ENCODE results near the gene FLII.

The FLII gene

GRCh38 chr17:18280249-18280648, 21.7 kb upstream of the FLII start:
- Histone ChIP-seq H3K9ac (ENCODE audit: insufficient read length) (no peak overlapping the region), H3K4me3 (no peak overlapping the region), H3K27ac (no peak overlapping the region), H3K36me3 (ENCODE audit: insufficient read depth, low read length) (peaks cover 74% of the 10 kb centered on the region), H3K9me3 (ENCODE audit: low read depth, low read length) (no peaks in the 10 kb centered on the region)
- DNase-seq (ENCODE audit: low read depth, low spot score) = no peak
- TF ChIP-seq FOXP2 (optimal IDR thresholded peaks at IDR 0.05; ENCODE audit: control extremely low read depth, extremely low read length, insufficient read depth) = no peak
- TF ChIP-seq POLR2AphosphoS5 (IDR thresholded peaks at IDR 0.05; ENCODE audit: borderline replicate concordance, low read depth, low read length) = no peak
- TF ChIP-seq EZH2 (IDR thresholded peaks at IDR 0.05) = no peak

GRCh38 chr17:18278867-18279266, 20.3 kb upstream of the FLII start:
- Histone ChIP-seq H3K9me3 (ENCODE audit: low read depth, low read length) (no peaks in the 10 kb centered on the region), H3K4me3 (no peak overlapping the region), H3K36me3 (ENCODE audit: insufficient read depth, low read length) (peaks cover 72% of the 10 kb centered on the region), H3K27ac (no peak overlapping the region), H3K9ac (ENCODE audit: insufficient read length) (no peak overlapping the region)
- TF ChIP-seq POLR2AphosphoS5 (IDR thresholded peaks at IDR 0.05; ENCODE audit: borderline replicate concordance, low read depth, low read length) (no peak), EZH2 (IDR thresholded peaks at IDR 0.05) (no peak), FOXP2 (optimal IDR thresholded peaks at IDR 0.05; ENCODE audit: control extremely low read depth, extremely low read length, insufficient read depth) (no peak)
- no peak for DNase-seq (ENCODE audit: low read depth, low spot score)

- DNase-seq (ENCODE audit: low read depth, low spot score) = no peak
- no peak for TF ChIP-seq POLR2AphosphoS5 (IDR thresholded peaks at IDR 0.05; ENCODE audit: borderline replicate concordance, low read depth, low read length)
- TF ChIP-seq EZH2 (IDR thresholded peaks at IDR 0.05) = no peak
- TF ChIP-seq FOXP2 (optimal IDR thresholded peaks at IDR 0.05; ENCODE audit: control extremely low read depth, extremely low read length, insufficient read depth) = no peak
- Histone ChIP-seq H3K27ac (no peak overlapping the region), H3K9ac (ENCODE audit: insufficient read length) (no peak overlapping the region), H3K9me3 (ENCODE audit: low read depth, low read length) (no peaks in the 10 kb centered on the region), H3K4me3 (no peak overlapping the region), H3K36me3 (ENCODE audit: insufficient read depth, low read length) (peaks cover 61% of the 10 kb centered on the region)
Measured at GRCh38 chr17:18277076-18277475, 18.5 kb upstream of the FLII start.

- no peak for DNase-seq (ENCODE audit: low read depth, low spot score)
- Histone ChIP-seq H3K27ac (no peak overlapping the region), H3K9me3 (ENCODE audit: low read depth, low read length) (no peaks in the 10 kb centered on the region), H3K36me3 (ENCODE audit: insufficient read depth, low read length) (peaks cover 13% of the 10 kb centered on the region; the same call in 1 of the 2 replicates), H3K9ac (ENCODE audit: insufficient read length) (no peak overlapping the region), H3K4me3 (no peak overlapping the region)
- no peak for TF ChIP-seq EZH2 (IDR thresholded peaks at IDR 0.05)
- TF ChIP-seq POLR2AphosphoS5 (IDR thresholded peaks at IDR 0.05; ENCODE audit: borderline replicate concordance, low read depth, low read length) = no peak
- no peak for TF ChIP-seq FOXP2 (optimal IDR thresholded peaks at IDR 0.05; ENCODE audit: control extremely low read depth, extremely low read length, insufficient read depth)
Measured at GRCh38 chr17:18270046-18270931, 11.8 kb upstream of the FLII start.

GRCh38 chr17:18267927-18268711, 9.6 kb upstream of the FLII start:
- Histone ChIP-seq H3K4me3 (no peak overlapping the region), H3K9me3 (ENCODE audit: low read depth, low read length) (no peaks in the 10 kb centered on the region), H3K36me3 (ENCODE audit: insufficient read depth, low read length) (peaks cover 2% of the 10 kb centered on the region; the same call in 1 of the 2 replicates), H3K27ac (no peak overlapping the region), H3K9ac (ENCODE audit: insufficient read length) (peak overlapping the region; percentile 32)
- no peak for DNase-seq (ENCODE audit: low read depth, low spot score)
- TF ChIP-seq POLR2AphosphoS5 (IDR thresholded peaks at IDR 0.05; ENCODE audit: borderline replicate concordance, low read depth, low read length) (no peak), EZH2 (IDR thresholded peaks at IDR 0.05) (no peak), FOXP2 (optimal IDR thresholded peaks at IDR 0.05; ENCODE audit: control extremely low read depth, extremely low read length, insufficient read depth) (no peak)

DNA sequence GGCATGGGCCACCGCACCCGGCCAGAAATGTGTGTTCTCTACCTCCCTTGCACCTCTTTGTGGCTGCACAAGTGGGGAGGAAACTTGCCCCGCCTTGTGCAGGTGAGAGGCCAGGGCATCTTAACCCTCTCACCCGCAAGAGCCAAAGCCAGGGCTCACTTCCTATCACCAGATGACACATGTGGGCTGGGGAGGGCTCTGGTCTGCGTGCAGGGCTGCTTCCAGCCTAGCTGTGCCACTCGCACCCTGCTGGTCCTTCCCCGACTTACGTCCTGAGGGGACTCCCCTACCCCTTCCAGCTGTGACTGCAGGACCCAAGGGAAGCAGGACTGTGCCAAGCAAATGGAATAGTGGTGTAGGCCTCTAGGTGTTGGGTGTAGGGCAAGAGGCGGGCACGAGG, 8.8 kb upstream of the FLII start:
- no peak overlapping the region for H3K4me3 ChIP-seq

DNA sequence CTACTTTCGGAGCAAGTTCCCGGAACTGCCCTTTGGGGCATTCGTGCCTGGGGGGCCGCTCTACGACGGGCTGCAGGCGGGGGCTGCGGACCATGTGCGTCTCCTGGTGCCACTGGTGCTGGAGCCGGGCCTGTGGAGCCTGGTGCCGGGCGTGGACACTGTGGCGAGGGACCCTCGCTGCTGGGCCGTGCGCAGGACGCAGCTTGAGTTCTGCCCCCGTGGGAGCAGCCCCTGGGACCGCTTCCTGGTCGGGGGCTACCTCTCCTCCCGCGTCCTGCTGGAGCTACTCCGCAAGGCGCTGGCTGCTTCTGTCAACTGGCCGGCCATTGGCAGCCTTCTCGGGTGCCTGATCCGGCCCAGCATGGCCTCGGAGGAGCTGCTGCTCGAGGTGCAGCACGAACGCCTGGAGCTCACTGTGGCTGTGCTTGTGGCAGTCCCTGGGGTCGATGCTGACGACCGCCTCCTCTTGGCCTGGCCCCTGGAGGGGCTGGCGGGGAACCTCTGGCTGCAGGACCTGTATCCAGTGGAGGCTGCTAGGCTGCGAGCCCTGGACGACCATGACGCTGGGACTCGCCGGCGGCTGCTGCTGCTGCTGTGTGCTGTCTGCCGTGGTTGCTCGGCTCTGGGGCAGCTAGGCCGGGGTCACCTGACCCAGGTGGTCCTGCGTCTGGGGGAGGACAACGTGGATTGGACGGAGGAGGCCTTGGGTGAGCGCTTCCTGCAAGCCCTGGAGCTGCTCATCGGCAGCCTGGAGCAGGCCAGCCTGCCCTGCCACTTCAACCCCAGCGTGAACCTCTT, 5.5 kb upstream of the FLII start:
- DNase-seq (ENCODE audit: low read depth, low spot score) = no peak
- Histone ChIP-seq H3K4me3 (no peak overlapping the region), H3K9me3 (ENCODE audit: low read depth, low read length) (no peaks in the 10 kb centered on the region), H3K27ac (no peak overlapping the region), H3K9ac (ENCODE audit: insufficient read length) (no peak overlapping the region), H3K36me3 (ENCODE audit: insufficient read depth, low read length) (no peaks in the 10 kb centered on the region)
- TF ChIP-seq POLR2AphosphoS5 (IDR thresholded peaks at IDR 0.05; ENCODE audit: borderline replicate concordance, low read depth, low read length) (no peak), FOXP2 (optimal IDR thresholded peaks at IDR 0.05; ENCODE audit: control extremely low read depth, extremely low read length, insufficient read depth) (no peak), EZH2 (IDR thresholded peaks at IDR 0.05) (no peak)

More for the DNA sequence above, 8.8 kb upstream of the FLII start:
- no peak overlapping the region for H3K27ac ChIP-seq
- H3K36me3 ChIP-seq (ENCODE audit: insufficient read depth, low read length) = no peaks in the 10 kb centered on the region
- no peak overlapping the region for H3K9ac ChIP-seq (ENCODE audit: insufficient read length)
- no peaks in the 10 kb centered on the region for H3K9me3 ChIP-seq (ENCODE audit: low read depth, low read length)
- no peak for TF ChIP-seq EZH2 (IDR thresholded peaks at IDR 0.05)
- TF ChIP-seq FOXP2 (optimal IDR thresholded peaks at IDR 0.05; ENCODE audit: control extremely low read depth, extremely low read length, insufficient read depth) = no peak
- TF ChIP-seq POLR2AphosphoS5 (IDR thresholded peaks at IDR 0.05; ENCODE audit: borderline replicate concordance, low read depth, low read length) = no peak
- no peak for DNase-seq (ENCODE audit: low read depth, low spot score)
